ENCODE results near the gene TMEM163. TPM values are rescaled to one million over a fixed set of nuclear protein-coding genes. Genes with fewer than 3 reads are reported as not detected.

The TMEM163 gene
- total and polyA plus RNA-seq, 2 donors (not counting 3 experiments of a cell fraction or from before 2014, with no cell fraction given) = 1.0 to 2.8 TPM

- Histone ChIP-seq H3K27me3 (ENCODE audit: control insufficient read depth in 2 of 2, insufficient read depth in 2 of 2, low read length in 2 of 2) (no peaks in the 10 kb centered on the region), H3K27ac (ENCODE audit: insufficient read depth, low read depth, low read length) (no peak overlapping the region), H2AFZ (ENCODE audit: low read depth, low read length) (no peak overlapping the region), H3K9ac (replicated peaks; ENCODE audit: extremely low read depth, insufficient read depth, low read length) (no peak overlapping the region), H3K4me3 (replicated peaks in 1 of 3; ENCODE audit: insufficient read depth in 1 of 3, low read depth in 1 of 3, low read length in 3 of 3) (no peak overlapping the region), H3K4me1 (ENCODE audit: control insufficient read depth, extremely low read depth, insufficient read depth, low read length) (peaks cover 30% of the 10 kb centered on the region), H3K79me2 (ENCODE audit: control insufficient read depth, insufficient read depth, low read length) (no peaks in the 10 kb centered on the region), H3K36me3 (ENCODE audit: control insufficient read depth in 2 of 2, extremely low read depth in 1 of 2, insufficient read depth in 2 of 2, low read length in 2 of 2) (no peaks in the 10 kb centered on the region), H3K9me1 (replicated peaks; ENCODE audit: control insufficient read depth, extremely low read depth, insufficient read depth, low read length) (no peaks in the 10 kb centered on the region), H3K4me2 (ENCODE audit: insufficient read depth, low read length) (no peak overlapping the region), H3K9me3 (replicated peaks; ENCODE audit: control insufficient read depth, insufficient read depth, low read length) (no peaks in the 10 kb centered on the region), H4K20me1 (replicated peaks; ENCODE audit: control insufficient read depth, extremely low read depth, insufficient read depth, low read length) (no peaks in the 10 kb centered on the region)
- POLR2A ChIA-PET = no interaction called here
- intact Hi-C loops (cut with micrococcal nuclease) = loop anchor here (10.0 kb wide), 1 partner anchor 276 kb away; no protein-coding TSS in a partner anchor
- TF ChIP-seq MYC (IDR thresholded peaks at IDR 0.05; ENCODE audit: low read depth, low read length) (no peak), CTCF (IDR thresholded peaks at IDR 0.05; ENCODE audit: extremely low read depth in 1 of 2, insufficient read depth in 1 of 2, low read depth in 1 of 2, low read length in 2 of 2) (no peak), EZH2 (IDR thresholded peaks at IDR 0.05; ENCODE audit: borderline replicate concordance, low read depth, low read length, severe bottlenecking) (no peak), GATA2 (IDR thresholded peaks at IDR 0.05; ENCODE audit: insufficient read depth, insufficient read length, low read depth, low read length) (no peak), POLR2A (IDR thresholded peaks at IDR 0.05; ENCODE audit: low read depth, low read length) (no peak), POLR2AphosphoS5 (IDR thresholded peaks at IDR 0.05; ENCODE audit: insufficient read depth, low read depth, low read length) (no peak), FOS (IDR thresholded peaks at IDR 0.05; ENCODE audit: borderline replicate concordance, insufficient read depth, low read length) (no peak), MAX (IDR thresholded peaks at IDR 0.05; ENCODE audit: insufficient read depth, insufficient read length) (no peak), JUN (IDR thresholded peaks at IDR 0.05; ENCODE audit: borderline replicate concordance, insufficient read depth, insufficient read length, low read depth) (no peak)
- no peak for FAIRE-seq
- no peak for DNase-seq (ENCODE audit: low read depth, low spot score)
- BruUV-seq (replicated peaks) = no TSS peak
- CTCF ChIA-PET = interaction anchor here (1.1 to 2.4 kb wide), 2 partner anchors 22 to 230 kb away, joined by 3 to 6 read pairs; no protein-coding TSS in a partner anchor
- dilution Hi-C loops (cut with MboI; ENCODE audit: extremely low pct_ligation_motif_present, low sequenced_read_pairs) = no loop called here
These were observed 37.6 kb downstream of the TMEM163 start for GRCh38 chr2:134681201-134681600.
